K562 (cell line): ENCODE results near the gene CRYBB2. TPM values are rescaled to one million over a fixed set of nuclear protein-coding genes. Genes with fewer than 3 reads are reported as not detected.

ENCODE experiments used
- ATAC-seq: fragments of 200-7000 bp; cut with Tn5 transposase; 3 replicates; pipeline ENCODE4 v1.9.1; 2020; ENCODE audit warnings: moderate library complexity
- BruUV-seq: library from RNA; stranded (reverse); fragments of 400-500 nt; replicated peaks from 2 replicates; lab custom pipeline; 2021; lab: Mats Ljungman, UMichigan
- CTCF ChIA-PET: fragments of 300-600 bp; formaldehyde crosslinking; extraction: SDS; loops from one replicate; lab custom pipeline; 2021; ENCODE audit warnings: low intra/inter-chr PET ratio; lab: Yijun Ruan, JAX
- POLR2A ChIA-PET: fragments of 300-600, 350-650 bp; sonication (Branson Sonifier 250); formaldehyde crosslinking; extraction: SDS; loops from one replicate; lab custom pipeline; 2021; ENCODE audit warnings: antibody characterized with exemption, inconsistent platforms; lab: Yijun Ruan, JAX
- DNase-seq, 4 experiments: peaks; one replicate each; pipeline versions ENCODE4 v3.0.0 to v3.0.0-alpha.2; 2011 to 2018; ENCODE audit warnings: low spot score in 3 of 4, mixed read lengths in 3 of 4; ENCODE audit errors: extremely low read depth in 1 of 4
- FAIRE-seq: peaks from 2 replicates; lab custom pipeline; 2011; peaks lifted over from hg19 to GRCh38; lab: Jason Lieb, UNC
- H2AFZ ChIP-seq: 2 replicates; pipeline ENCODE4 v1.6.0; 2011; ENCODE audit warnings: low read depth, low read length, control low read depth, inconsistent platforms
- H3K27ac ChIP-seq: fragments of 200-600 bp; 3 replicates; pipeline ENCODE4 v1.8.0; 2011; ENCODE audit warnings: low read depth, mild to moderate bottlenecking, control low read depth, inconsistent platforms, low read length, moderate library complexity, mixed read lengths; ENCODE audit errors: extremely low read depth
- H3K27me3 ChIP-seq, 2 experiments: fragments of 300-600 bp in 1 of 2; 2 replicates in 1 of 2; 3 replicates in 1 of 2; pipeline versions ENCODE4 v1.6.0 to v1.8.0; 2011; ENCODE audit warnings: inconsistent platforms in 2 of 2, low read length in 2 of 2, mild to moderate bottlenecking in 1 of 2, mixed read lengths in 1 of 2, moderate library complexity in 1 of 2; ENCODE audit not compliant: control insufficient read depth in 2 of 2, insufficient read depth in 2 of 2
- H3K36me3 ChIP-seq: fragments of 300-600 bp; 3 replicates; pipeline ENCODE4 v1.8.0; 2011; ENCODE audit warnings: mild to moderate bottlenecking, low read length, inconsistent platforms; ENCODE audit not compliant: control insufficient read depth, insufficient read depth
- H3K4me1 ChIP-seq, 2 experiments: fragments of 200-600 bp in 1 of 2; replicated peaks in 1 of 2; 2 replicates in 1 of 2; 3 replicates in 1 of 2; pipeline versions ENCODE4 v1.5.1 to v1.8.0; 2011; ENCODE audit warnings: inconsistent platforms in 2 of 2, low read length in 2 of 2, mild to moderate bottlenecking in 1 of 2, mixed read lengths in 1 of 2, moderate library complexity in 1 of 2; ENCODE audit not compliant: control insufficient read depth in 2 of 2, insufficient read depth in 2 of 2
- H3K4me2 ChIP-seq: 2 replicates; pipeline ENCODE4 v1.6.1; 2011; ENCODE audit warnings: low read length, control low read depth, inconsistent platforms, mixed read lengths; ENCODE audit not compliant: insufficient read depth
- H3K4me3 ChIP-seq: fragments of 200-600 bp; sonication (generic), shearing (Covaris generic); 2 replicates; pipeline ENCODE4 v1.5.1; 2016; ENCODE audit warnings: control low read depth, inconsistent platforms
- H3K79me2 ChIP-seq: fragments of 200-600 bp; 3 replicates; pipeline ENCODE4 v1.8.0; 2011; ENCODE audit warnings: low read length, inconsistent platforms; ENCODE audit not compliant: control insufficient read depth, insufficient read depth
- H3K9ac ChIP-seq, 2 experiments: 2 replicates each; pipeline versions ENCODE4 v1.6.0 to v1.6.1; 2011; ENCODE audit warnings: low read depth in 2 of 2, low read length in 2 of 2, control low read depth in 1 of 2, inconsistent platforms in 1 of 2, mild to moderate bottlenecking in 1 of 2, mixed read lengths in 1 of 2; ENCODE audit not compliant: insufficient read depth in 1 of 2
- H3K9me1 ChIP-seq: one replicate; pipeline ENCODE4 v1.6.0; 2011; ENCODE audit warnings: inconsistent platforms, mild to moderate bottlenecking, low read length, moderate library complexity; ENCODE audit not compliant: control insufficient read depth, insufficient read depth
- H3K9me3 ChIP-seq: replicated peaks from 2 replicates; pipeline ENCODE4 v1.5.1; 2011; ENCODE audit warnings: low read depth, low read length, inconsistent platforms; ENCODE audit not compliant: control insufficient read depth, insufficient read depth
- H4K20me1 ChIP-seq: replicated peaks from 2 replicates; pipeline ENCODE4 v1.6.1; 2011; ENCODE audit warnings: low read length, inconsistent platforms, mixed read lengths; ENCODE audit not compliant: control insufficient read depth, insufficient read depth
- CCAR2 ChIP-seq: fragments of 200-400 bp; formaldehyde crosslinking; IDR thresholded peaks from 2 replicates; pipeline ENCODE4 v1.6.1; 2017; ENCODE audit warnings: mild to moderate bottlenecking, low read depth, low read length
- COPS2 ChIP-seq: fragments of 450-650 bp; conservative IDR thresholded peaks from 2 replicates; pipeline ENCODE4 v1.6.1; 2016; ENCODE audit warnings: mild to moderate bottlenecking, moderate library complexity
- ELF2 ChIP-seq: fragments of 250-450 bp; sonication (Bioruptor Pico); IDR thresholded peaks from 2 replicates; pipeline ENCODE4 v1.5.0; 2021; ENCODE audit warnings: mild to moderate bottlenecking
- ILK ChIP-seq: fragments of 450-650 bp; IDR thresholded peaks from 2 replicates; pipeline ENCODE4 v1.6.1; 2016; ENCODE audit warnings: missing genetic modification characterization, low read depth, mild to moderate bottlenecking, missing compliant biosample characterization, moderate library complexity, borderline replicate concordance
- MAFK ChIP-seq: IDR thresholded peaks from 2 replicates; pipeline ENCODE4 v1.6.1; 2011; ENCODE audit warnings: low read length, improper control_type of control experiment
- NCOA6 ChIP-seq: fragments of 450-650 bp; IDR thresholded peaks from 2 replicates; pipeline ENCODE4 v1.6.1; 2017; ENCODE audit warnings: mild to moderate bottlenecking
- NFXL1 ChIP-seq: fragments of 450-650 bp; formaldehyde crosslinking; IDR thresholded peaks from 2 replicates; pipeline ENCODE4 v1.4.0; 2021; ENCODE audit warnings: mild to moderate bottlenecking
- SIN3A ChIP-seq, 2 experiments: fragments of 150-350 bp in 1 of 2; IDR thresholded peaks; 2 replicates each; pipeline ENCODE4 v1.6.1; 2011 to 2016; ENCODE audit warnings: borderline replicate concordance in 2 of 2, low read depth in 2 of 2, low read length in 2 of 2, mild to moderate bottlenecking in 2 of 2, moderate library complexity in 2 of 2; ENCODE audit not compliant: control insufficient read depth in 1 of 2
- SRSF7 ChIP-seq: fragments of 200-400 bp; formaldehyde crosslinking; optimal IDR thresholded peaks from 2 replicates; pipeline ENCODE3; 2017; ENCODE audit warnings: mild to moderate bottlenecking, low read depth, low read length
- STAT5A ChIP-seq: IDR thresholded peaks from 2 replicates; pipeline ENCODE4 v1.6.1; 2012; ENCODE audit warnings: low read length, inconsistent platforms, borderline replicate concordance
- U2AF1 ChIP-seq: fragments of 200-400 bp; formaldehyde crosslinking; optimal IDR thresholded peaks from 2 replicates; pipeline ENCODE3; 2017; ENCODE audit warnings: mild to moderate bottlenecking, low read depth, low read length, moderate library complexity
- VEZF1 ChIP-seq: fragments of 200-800 bp; sonication (Bioruptor generic); IDR thresholded peaks from 2 replicates; pipeline ENCODE4 v1.6.1; 2017; ENCODE audit warnings: missing genetic modification characterization, missing compliant biosample characterization
- ZNF184 ChIP-seq: sonication (generic); formaldehyde crosslinking; IDR thresholded peaks from 2 replicates; pipeline ENCODE4 v1.5.0; 2020; ENCODE audit warnings: missing genetic modification reagents
- ZNF232 ChIP-seq: sonication (generic); formaldehyde crosslinking; IDR thresholded peaks from 2 replicates; pipeline ENCODE4 v1.8.0; 2022; ENCODE audit warnings: mild to moderate bottlenecking, missing genetic modification reagents
- ZNF311 ChIP-seq: fragments of 250-450 bp; sonication (Bioruptor Pico); IDR thresholded peaks from 2 replicates; pipeline ENCODE4 v1.4.0; 2020; ENCODE audit warnings: mild to moderate bottlenecking, moderate library complexity
- WGBS: fragments of 100-300 bp; shearing (Covaris generic); methylation state at CpG from one replicate; pipeline ENCODE4 v1.1.6; 2016; ENCODE audit warnings: low coverage, mixed read lengths; ENCODE audit not compliant: insufficient coverage; ENCODE audit errors: missing lambda C conversion rate; 5-methylcytosine and 5-hydroxymethylcytosine counted together
- in situ Hi-C: fragments of 300-500 bp; cut with MboI; formaldehyde crosslinking; loops from 4 replicates; pipeline ENCODE4 v1.15.0; 2018; ENCODE audit warnings: inconsistent platforms, mixed read lengths
- intact Hi-C: fragments of 100-400 bp; cut with micrococcal nuclease; formaldehyde crosslinking; loops from 2 replicates; pipeline ENCODE4 v1.14.2; 2022
- polyA plus RNA-seq, 8 experiments: library from polyadenylated mRNA; depleted of rRNA in 4 of 8; stranded (reverse) in 5 of 8; unstranded in 3 of 8; fragments of >200 nt; fragmentation: Nextera tagmentation in 2 of 8; fragmentation: Illumina TruSeq in 1 of 8; extraction: Ambion mirVana in 2 of 8; extraction: Trizol in 1 of 8; gene quantifications; 2 replicates each; pipeline versions ENCODE4 v1.2.1 to v1.2.3, GENCODE V29; 2011 to 2014; ENCODE audit warnings: inconsistent platforms in 1 of 8, missing spikeins in 1 of 8
- total RNA-seq, 7 experiments: library from RNA; depleted of rRNA in 6 of 7; stranded (reverse); fragments of >200 nt in 6 of 7; fragmentation: Illumina TruSeq in 2 of 7; extraction: Trizol in 2 of 7; gene quantifications; 2 replicates each; pipeline versions ENCODE4 v1.2.1 to v1.2.3, GENCODE V29; 2011 to 2021; ENCODE audit warnings: low replicate concordance in 1 of 7
- TF ChIP-seq, protein P1 (sequence below), 2 experiments: fragments of 450-650 bp in 1 of 2; sonication (generic) in 1 of 2; formaldehyde crosslinking in 1 of 2; IDR thresholded peaks in 1 of 2; conservative IDR thresholded peaks in 1 of 2; 2 replicates each; pipeline versions ENCODE4 v1.6.1 to v1.8.1; 2016 to 2023; ENCODE audit warnings: mild to moderate bottlenecking in 2 of 2, moderate library complexity in 2 of 2, inconsistent platforms in 1 of 2, missing genetic modification reagents in 1 of 2
- TF ChIP-seq, protein P2 (sequence below): sonication (generic); formaldehyde crosslinking; IDR thresholded peaks from 2 replicates; pipeline ENCODE4 v1.9.0; 2022; ENCODE audit warnings: mild to moderate bottlenecking, missing genetic modification reagents

Gene CRYBB2
- total and polyA plus RNA-seq, 9 of the 15 experiments (the other 6 are each of a cell fraction or from before 2014, with no cell fraction given) = not detected

- peaks cover 0 to 12% of the 10 kb centered on the region in 2 experiments; a peak in 4 of 5 replicates for H3K27me3 ChIP-seq
- CTCF ChIA-PET = no interaction called here
These were observed 48.9 kb upstream of the CRYBB2 start for GRCh38 chr22:25170426-25170980.

More at GRCh38 chr22:25170426-25170980, 48.9 kb upstream of the CRYBB2 start:
- Histone ChIP-seq H3K79me2 (no peaks in the 10 kb centered on the region), H3K9me1 (no peaks in the 10 kb centered on the region), H3K4me3 (no peak overlapping the region), H4K20me1 (no peaks in the 10 kb centered on the region), H3K4me1 (no peaks in the 10 kb centered on the region), H3K9ac (no peak overlapping the region), H3K9me3 (no peaks in the 10 kb centered on the region), H2AFZ (no peak overlapping the region), H3K27ac (no peak overlapping the region), H3K4me2 (no peak overlapping the region), H3K36me3 (no peaks in the 10 kb centered on the region)
- BruUV-seq = no TSS peak
- intact Hi-C loops = no loop called here
- DNase-seq (no peak), FAIRE-seq (no peak), ATAC-seq (no peak)
- in situ Hi-C loops = no loop called here
- POLR2A ChIA-PET = interaction anchor here (0.6 kb wide), 1 partner anchor 616 kb away, joined by 3 read pairs; no protein-coding TSS in a partner anchor
- WGBS = under 1% methylated on average over 15 of the region's 16 CpGs
- TF ChIP-seq NFXL1 (CRISPR knock-in tag) (no peak), ZNF232 (CRISPR knock-in tag) (no peak), STAT5A (no peak), U2AF1 (no peak), ZNF184 (CRISPR knock-in tag) (no peak), SIN3A (IDR thresholded peaks at IDR 0.05; ENCODE audit: borderline replicate concordance in 2 of 2, control insufficient read depth in 1 of 2, low read depth in 2 of 2, low read length in 2 of 2) (no peak), VEZF1 (CRISPR knock-in tag) (no peak), NCOA6 (no peak), MAFK (no peak), ILK (no peak), ZNF311 (CRISPR knock-in tag) (no peak), SRSF7 (no peak), ELF2 (CRISPR knock-in tag) (no peak), CCAR2 (no peak), COPS2 (no peak)
- TF ChIP-seq, protein P1, sequence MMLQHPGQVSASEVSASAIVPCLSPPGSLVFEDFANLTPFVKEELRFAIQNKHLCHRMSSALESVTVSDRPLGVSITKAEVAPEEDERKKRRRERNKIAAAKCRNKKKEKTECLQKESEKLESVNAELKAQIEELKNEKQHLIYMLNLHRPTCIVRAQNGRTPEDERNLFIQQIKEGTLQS (IDR thresholded peaks at IDR 0.05) = no peak
- TF ChIP-seq, protein P1 (CRISPR knock-in tag; conservative IDR thresholded peaks at IDR 0.05) = no peak
- TF ChIP-seq, protein P2, sequence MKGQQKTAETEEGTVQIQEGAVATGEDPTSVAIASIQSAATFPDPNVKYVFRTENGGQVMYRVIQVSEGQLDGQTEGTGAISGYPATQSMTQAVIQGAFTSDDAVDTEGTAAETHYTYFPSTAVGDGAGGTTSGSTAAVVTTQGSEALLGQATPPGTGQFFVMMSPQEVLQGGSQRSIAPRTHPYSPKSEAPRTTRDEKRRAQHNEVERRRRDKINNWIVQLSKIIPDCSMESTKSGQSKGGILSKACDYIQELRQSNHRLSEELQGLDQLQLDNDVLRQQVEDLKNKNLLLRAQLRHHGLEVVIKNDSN (CRISPR knock-in tag) = no peak
